ENCODE data around the gene WSCD1. TPM values are rescaled to one million over a fixed set of nuclear protein-coding genes. Genes with fewer than 3 reads are reported as not detected.

The WSCD1 gene
- total RNA-seq, 2 experiments from 2014 or later: not detected

DNA sequence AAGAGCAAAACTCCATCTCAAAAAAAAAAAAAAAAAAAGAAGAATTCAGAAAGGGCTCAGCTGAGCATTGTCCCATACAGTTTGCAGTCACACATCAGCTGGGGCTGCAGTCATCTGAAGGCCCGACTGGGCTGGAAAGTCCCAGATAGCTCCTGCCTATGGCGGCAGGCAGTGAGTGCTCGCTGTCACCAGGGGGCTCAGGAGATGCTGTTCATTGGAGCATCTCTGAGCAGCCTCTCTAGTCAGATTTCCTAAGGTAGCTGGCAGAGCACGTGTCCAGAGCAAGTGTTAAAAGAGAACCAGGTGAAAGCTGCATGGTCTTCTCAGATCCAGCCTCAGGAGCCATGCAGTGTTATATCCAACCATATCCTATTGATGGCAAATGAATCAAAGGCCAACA lies 75.8 kb downstream of the WSCD1 start:
- DNase-seq: no peak
- Mint-ChIP-seq H3K36me3 (ENCODE audit: low read depth) (no peaks in the 10 kb centered on the region), H3K9me3 (no peaks in the 10 kb centered on the region), H3K27ac (no peak overlapping the region), H3K27me3 (no peaks in the 10 kb centered on the region), H3K4me1 (no peaks in the 10 kb centered on the region), H3K4me3 (no peak overlapping the region)
- ChIA-PET CTCF (no interaction called here), POLR2A (no interaction called here)

DNA sequence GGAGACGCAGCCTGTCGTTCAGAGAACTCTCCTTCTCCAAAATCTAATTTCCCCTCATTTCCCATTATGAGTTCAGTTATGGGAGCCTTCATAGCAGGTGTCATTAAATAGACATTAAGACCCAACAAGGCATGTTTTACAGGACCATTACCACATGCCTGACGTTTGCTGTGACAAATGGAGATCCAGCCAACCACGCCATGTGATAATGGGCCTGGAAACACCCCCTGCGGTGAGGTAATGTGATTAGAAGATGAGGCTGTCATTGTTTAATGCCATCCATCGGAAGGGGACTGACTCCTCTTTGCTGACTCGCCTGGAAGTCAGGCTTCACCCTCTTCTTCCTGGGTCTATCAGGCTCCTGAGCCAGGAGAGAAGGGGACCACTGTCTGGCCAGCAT lies 76.9 kb downstream of the WSCD1 start:
- no peak overlapping the region for H3K4me3 Mint-ChIP-seq
- no peaks in the 10 kb centered on the region for H3K36me3 Mint-ChIP-seq (ENCODE audit: low read depth)
- CTCF ChIA-PET: no interaction called here
- no peaks in the 10 kb centered on the region for H3K4me1 Mint-ChIP-seq
- H3K27me3 Mint-ChIP-seq: no peaks in the 10 kb centered on the region
- H3K9me3 Mint-ChIP-seq: no peaks in the 10 kb centered on the region
- no peak for DNase-seq
- POLR2A ChIA-PET: no interaction called here
- no peak overlapping the region for H3K27ac Mint-ChIP-seq

DNA sequence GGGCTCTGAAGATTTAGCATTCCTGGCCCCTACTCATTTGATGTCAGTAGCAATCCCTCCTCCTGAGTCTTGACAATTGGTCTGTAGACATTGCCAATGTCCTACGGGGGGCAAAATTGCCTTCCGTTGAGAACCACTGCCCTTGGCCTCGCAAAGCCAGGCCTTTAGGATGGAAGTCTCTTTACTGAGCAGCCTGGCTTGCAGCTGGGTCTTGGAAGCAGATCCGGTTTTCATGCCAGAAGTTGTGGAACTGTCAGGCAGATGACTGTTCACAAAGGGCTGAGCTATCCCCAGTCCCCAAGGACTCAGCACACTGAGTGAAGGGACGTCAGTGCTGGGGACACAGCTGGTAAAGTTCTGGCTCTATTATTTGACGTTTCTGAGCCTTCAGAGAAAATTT lies 83.2 kb downstream of the WSCD1 start:
- no peak overlapping the region for H3K27ac Mint-ChIP-seq
- H3K27me3 Mint-ChIP-seq: peaks cover 1% of the 10 kb centered on the region
- POLR2A ChIA-PET: no interaction called here
- H3K36me3 Mint-ChIP-seq (ENCODE audit: low read depth): no peaks in the 10 kb centered on the region
- no peaks in the 10 kb centered on the region for H3K9me3 Mint-ChIP-seq
- no peak for DNase-seq
- no peaks in the 10 kb centered on the region for H3K4me1 Mint-ChIP-seq
- CTCF ChIA-PET: no interaction called here
- H3K4me3 Mint-ChIP-seq: no peak overlapping the region

DNA sequence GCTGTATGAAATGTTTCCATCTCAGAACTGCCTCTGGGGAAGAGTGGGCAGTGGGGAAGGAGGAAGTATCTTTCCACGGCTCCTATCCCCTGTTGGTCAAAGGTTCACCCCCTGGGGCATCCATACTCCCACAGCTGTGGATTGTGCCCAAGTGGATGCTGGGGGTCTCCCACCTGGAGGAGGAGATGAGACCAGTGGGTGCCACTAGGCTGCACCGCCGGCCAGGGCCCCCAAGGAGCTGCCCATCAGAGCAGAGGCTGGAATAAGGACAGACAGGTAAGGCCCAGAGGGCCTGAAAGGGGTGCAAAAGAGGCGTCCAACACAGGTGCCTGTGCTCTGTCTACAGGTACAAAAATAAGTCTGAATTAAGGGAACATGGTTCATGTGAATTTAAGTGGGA lies 87.5 kb downstream of the WSCD1 start:
- Mint-ChIP-seq H3K9me3 (no peaks in the 10 kb centered on the region), H3K4me3 (no peak overlapping the region), H3K36me3 (ENCODE audit: low read depth) (no peaks in the 10 kb centered on the region), H3K27ac (no peak overlapping the region), H3K27me3 (peaks cover 1% of the 10 kb centered on the region), H3K4me1 (no peaks in the 10 kb centered on the region)
- ChIA-PET CTCF (no interaction called here), POLR2A (no interaction called here)
- no peak for DNase-seq

DNA sequence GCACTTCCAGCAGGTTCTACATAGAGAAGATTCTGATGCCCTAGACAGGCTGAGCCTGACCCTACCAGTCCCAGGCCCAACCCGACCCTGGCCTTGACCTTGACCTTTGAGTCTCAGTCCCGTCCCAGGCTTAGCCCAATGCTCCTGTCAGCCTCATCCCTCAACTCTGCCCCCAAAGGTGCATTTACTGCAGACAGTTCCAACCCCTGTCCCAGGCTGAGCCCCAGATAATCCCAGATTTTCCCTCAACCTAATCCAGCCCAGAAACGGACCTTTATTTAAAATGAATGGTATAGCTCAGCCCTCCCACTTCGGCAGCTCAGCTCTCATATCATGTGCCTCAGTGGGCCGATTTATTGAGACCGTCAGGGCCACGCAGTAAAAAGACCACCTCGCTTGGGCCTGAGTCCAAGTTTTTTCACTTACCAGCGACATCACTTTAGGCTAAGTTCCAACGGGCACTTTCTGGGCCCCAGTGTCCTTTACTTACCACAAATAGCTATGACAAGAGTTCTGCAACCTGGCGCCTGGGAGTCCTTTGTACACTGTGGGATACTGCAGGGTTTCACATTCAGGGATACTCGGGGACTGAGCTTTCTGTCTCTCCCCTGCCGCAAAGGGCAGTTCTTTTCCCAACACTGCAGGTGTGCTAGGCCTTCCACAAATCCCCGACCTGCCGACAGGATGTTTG lies 89.5 kb downstream of the WSCD1 start:
- Mint-ChIP-seq H3K4me3 (no peak overlapping the region), H3K4me1 (no peaks in the 10 kb centered on the region), H3K27me3 (no peaks in the 10 kb centered on the region), H3K27ac (no peak overlapping the region), H3K9me3 (no peaks in the 10 kb centered on the region), H3K36me3 (ENCODE audit: low read depth) (no peaks in the 10 kb centered on the region)
- DNase-seq: no peak
- ChIA-PET CTCF (no interaction called here), POLR2A (no interaction called here)

DNA sequence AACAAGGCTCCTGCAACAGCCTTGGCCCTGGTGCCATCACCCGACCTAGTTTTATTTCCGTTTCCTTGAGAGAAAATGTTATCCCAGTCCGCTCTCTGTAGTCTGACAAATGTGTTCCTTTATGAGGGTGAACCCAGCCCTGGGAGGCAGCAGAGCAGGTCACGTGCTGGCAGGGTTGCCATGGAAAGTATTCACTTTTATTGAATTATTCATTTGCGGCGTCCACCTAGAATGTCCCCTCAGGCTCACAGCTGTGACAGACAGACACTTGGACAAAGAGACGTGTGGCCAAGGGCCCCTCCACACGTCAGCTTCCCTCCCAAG lies 90.0 kb downstream of the WSCD1 start:
- ChIA-PET POLR2A (no interaction called here), CTCF (no interaction called here)
- Mint-ChIP-seq H3K27me3 (no peaks in the 10 kb centered on the region), H3K36me3 (ENCODE audit: low read depth) (no peaks in the 10 kb centered on the region), H3K27ac (no peak overlapping the region), H3K4me1 (no peaks in the 10 kb centered on the region), H3K9me3 (no peaks in the 10 kb centered on the region), H3K4me3 (no peak overlapping the region)
- no peak for DNase-seq

DNA sequence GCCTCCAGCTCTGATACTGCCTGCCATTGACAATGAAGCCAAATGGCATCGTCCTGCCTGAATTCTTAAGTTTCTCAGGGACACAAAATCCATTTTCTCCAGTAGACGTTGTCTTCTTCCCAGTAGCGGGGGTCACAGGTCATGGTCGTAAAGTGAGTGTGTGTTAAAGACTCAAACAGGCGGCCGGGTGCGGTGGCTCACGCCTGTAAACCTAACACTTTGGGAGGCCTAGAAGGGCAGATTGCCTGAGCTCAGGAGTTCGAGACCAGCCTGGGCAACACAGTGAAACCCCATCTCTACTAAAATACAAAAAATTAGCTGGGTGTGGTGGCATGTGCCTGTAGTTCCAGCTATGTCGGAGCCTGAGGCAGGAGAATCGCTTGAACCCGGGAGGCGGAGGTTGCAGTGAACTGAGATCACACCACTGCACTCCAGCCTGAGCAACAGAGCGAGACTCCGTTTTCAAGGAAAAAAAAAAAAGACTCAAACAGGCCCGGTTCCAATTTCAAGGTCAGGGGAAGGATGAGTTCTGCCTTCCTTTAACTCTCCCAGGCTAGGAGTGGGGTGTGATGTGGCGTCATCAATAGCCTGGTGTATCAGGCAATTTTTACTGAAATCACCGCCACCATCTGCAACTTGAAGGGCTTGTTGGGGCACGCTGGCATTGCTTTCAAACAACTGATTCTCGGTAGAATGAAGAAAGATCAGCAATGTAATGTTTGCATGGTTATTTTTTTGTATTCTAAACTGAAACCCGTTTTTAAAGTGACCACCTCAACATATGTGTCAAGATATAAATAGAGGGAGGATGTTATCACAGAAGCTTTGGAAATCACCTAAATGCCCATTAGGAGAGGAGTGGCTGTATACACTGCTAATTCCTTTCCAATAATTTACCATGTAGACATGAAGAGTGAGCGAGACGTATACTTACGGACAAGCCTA lies 91.0 kb downstream of the WSCD1 start:
- DNase-seq: no peak
- Mint-ChIP-seq H3K27me3 (no peaks in the 10 kb centered on the region), H3K4me1 (no peaks in the 10 kb centered on the region), H3K4me3 (no peak overlapping the region), H3K9me3 (no peaks in the 10 kb centered on the region), H3K36me3 (ENCODE audit: low read depth) (no peaks in the 10 kb centered on the region), H3K27ac (no peak overlapping the region)
- CTCF ChIA-PET: no interaction called here
- POLR2A ChIA-PET: interaction anchor here (0.5 kb wide), 1 partner anchor 62 kb away, joined by 3 read pairs; no protein-coding TSS in a partner anchor

DNA sequence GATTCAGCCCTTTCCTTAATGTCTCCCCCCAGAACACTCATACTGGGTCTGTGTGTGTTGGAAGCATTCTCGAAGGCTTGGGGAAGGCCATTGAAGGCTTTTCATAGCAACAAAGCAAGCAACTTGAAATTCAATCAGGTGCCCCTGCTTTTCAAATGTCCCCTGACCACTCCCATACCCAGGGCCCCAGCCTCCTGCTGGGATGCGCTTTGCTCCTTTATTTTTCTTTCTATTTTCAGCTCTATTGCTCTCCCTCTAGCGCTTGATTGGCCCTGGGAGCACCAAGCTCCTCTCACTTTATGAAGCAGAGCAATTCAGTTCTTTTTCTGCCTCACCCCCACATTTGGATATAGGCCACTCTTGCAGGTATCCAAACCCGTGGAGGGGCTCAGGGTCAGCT lies 92.0 kb downstream of the WSCD1 start:
- CTCF ChIA-PET: no interaction called here
- Mint-ChIP-seq H3K27me3 (no peaks in the 10 kb centered on the region), H3K4me1 (no peaks in the 10 kb centered on the region), H3K9me3 (no peaks in the 10 kb centered on the region), H3K4me3 (no peak overlapping the region), H3K36me3 (ENCODE audit: low read depth) (no peaks in the 10 kb centered on the region), H3K27ac (no peak overlapping the region)
- DNase-seq: no peak
- POLR2A ChIA-PET: interaction anchor here (0.5 kb wide), 1 partner anchor 63 kb away, joined by 3 read pairs; no protein-coding TSS in a partner anchor

DNA sequence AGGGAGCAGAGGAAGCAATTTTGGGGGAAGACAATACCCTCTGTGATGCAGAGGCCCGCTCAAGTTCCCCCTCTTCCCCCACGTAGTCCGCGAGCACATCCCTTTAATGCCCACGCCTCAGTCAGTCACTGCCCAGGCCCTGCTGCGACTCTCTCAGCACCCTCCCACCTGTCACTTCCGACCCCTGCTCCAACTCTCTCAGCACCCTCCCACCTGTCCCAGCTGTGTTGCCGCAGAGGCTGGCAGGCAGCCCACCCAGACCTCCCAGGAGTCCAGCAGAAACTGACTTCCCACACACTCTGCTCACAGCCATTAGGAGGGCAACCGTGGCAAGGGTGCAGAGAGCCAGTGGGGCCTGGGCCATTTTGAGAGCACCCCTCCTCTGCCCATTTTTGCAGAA lies 92.7 kb downstream of the WSCD1 start:
- H3K9me3 Mint-ChIP-seq: no peaks in the 10 kb centered on the region
- H3K36me3 Mint-ChIP-seq (ENCODE audit: low read depth): no peaks in the 10 kb centered on the region
- H3K27me3 Mint-ChIP-seq: no peaks in the 10 kb centered on the region
- DNase-seq: no peak
- H3K4me1 Mint-ChIP-seq: no peaks in the 10 kb centered on the region
- no peak overlapping the region for H3K27ac Mint-ChIP-seq
- H3K4me3 Mint-ChIP-seq: no peak overlapping the region
- CTCF ChIA-PET: no interaction called here
- POLR2A ChIA-PET: no interaction called here

DNA sequence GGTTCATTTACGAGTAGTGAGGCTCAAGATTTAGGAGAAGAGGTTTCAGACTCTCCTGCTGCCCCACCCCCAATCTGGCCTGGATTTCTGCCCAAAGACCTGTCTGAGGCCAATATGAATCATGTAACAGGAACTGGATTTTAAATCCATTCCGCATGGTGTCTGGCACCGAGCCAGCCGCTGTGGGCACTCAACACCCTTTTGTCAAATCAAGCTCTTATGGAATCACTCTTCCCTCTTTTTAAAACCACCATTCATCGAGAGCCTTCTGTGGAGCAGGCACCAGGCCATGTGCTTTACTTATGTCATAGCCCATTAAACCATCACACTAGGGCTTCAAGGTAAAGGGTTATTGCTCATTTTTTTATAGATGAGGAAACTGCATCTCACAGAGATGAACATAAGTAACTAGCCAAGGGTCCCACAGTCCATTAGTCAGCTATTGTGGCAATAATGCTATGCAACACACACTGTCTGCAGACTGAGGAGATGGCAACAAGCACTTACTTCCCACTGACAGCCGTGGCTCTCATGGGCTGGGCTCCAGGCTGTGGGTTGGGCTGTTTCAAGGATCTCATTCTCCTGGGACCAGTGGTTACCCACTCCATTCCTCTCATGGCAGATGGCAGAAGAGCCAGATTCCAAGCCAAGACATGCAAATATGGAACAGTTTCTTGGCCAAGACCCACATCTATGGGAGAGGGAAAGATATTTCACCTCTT lies 93.6 kb downstream of the WSCD1 start:
- H3K9me3 Mint-ChIP-seq: no peaks in the 10 kb centered on the region
- H3K27me3 Mint-ChIP-seq: no peaks in the 10 kb centered on the region
- CTCF ChIA-PET: no interaction called here
- H3K27ac Mint-ChIP-seq: no peak overlapping the region
- no peak overlapping the region for H3K4me3 Mint-ChIP-seq
- no peak for DNase-seq
- POLR2A ChIA-PET: no interaction called here
- no peaks in the 10 kb centered on the region for H3K4me1 Mint-ChIP-seq
- no peaks in the 10 kb centered on the region for H3K36me3 Mint-ChIP-seq (ENCODE audit: low read depth)

DNA sequence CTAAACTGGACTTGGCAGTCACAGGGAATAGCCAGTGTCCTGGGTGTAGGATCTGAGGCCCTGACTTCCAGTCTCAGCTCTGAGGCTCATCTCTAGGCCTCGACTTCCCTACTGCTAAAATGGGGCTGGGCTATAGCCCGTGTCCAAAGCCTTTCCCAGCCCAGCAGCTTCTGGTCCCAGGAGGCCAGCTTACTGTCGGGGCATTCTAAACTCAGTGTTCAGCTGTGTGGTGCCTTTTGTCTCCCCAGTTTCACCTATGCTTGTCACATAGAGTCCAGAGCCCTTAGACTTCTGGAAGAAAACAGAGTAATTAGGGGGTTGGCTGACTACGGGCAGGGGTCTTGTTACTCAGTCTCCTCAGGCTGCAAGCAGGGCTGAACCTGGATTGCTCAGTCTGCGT lies 94.8 kb downstream of the WSCD1 start:
- ChIA-PET POLR2A (no interaction called here), CTCF (no interaction called here)
- no peaks in the 10 kb centered on the region for H3K9me3 Mint-ChIP-seq
- no peaks in the 10 kb centered on the region for H3K36me3 Mint-ChIP-seq (ENCODE audit: low read depth)
- H3K27me3 Mint-ChIP-seq: no peaks in the 10 kb centered on the region
- no peaks in the 10 kb centered on the region for H3K4me1 Mint-ChIP-seq
- no peak overlapping the region for H3K4me3 Mint-ChIP-seq
- no peak for DNase-seq
- H3K27ac Mint-ChIP-seq: no peak overlapping the region

DNA sequence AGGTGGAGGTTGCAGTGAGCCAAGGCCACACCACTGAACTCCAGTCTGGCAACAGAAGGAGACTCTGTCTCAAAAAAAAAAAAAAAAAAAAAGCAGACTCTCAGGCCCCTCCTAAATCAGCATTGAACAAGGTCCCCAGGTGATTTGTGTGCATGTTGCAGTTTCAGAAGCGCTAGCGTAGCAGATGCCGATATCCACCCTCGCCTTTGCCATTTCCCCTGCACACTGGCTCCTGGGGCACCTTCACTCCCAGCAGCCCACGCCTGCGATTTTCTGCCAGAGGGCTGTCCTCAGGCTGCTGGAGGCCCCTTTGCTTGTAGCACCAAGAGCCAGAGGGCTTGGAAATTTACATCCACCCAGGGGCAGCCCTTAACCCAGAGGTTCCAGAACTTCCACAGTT lies 95.6 kb downstream of the WSCD1 start:
- ChIA-PET CTCF (no interaction called here), POLR2A (no interaction called here)
- no peaks in the 10 kb centered on the region for H3K36me3 Mint-ChIP-seq (ENCODE audit: low read depth)
- DNase-seq: no peak
- no peaks in the 10 kb centered on the region for H3K27me3 Mint-ChIP-seq
- H3K27ac Mint-ChIP-seq: no peak overlapping the region
- no peaks in the 10 kb centered on the region for H3K4me1 Mint-ChIP-seq
- H3K9me3 Mint-ChIP-seq: no peaks in the 10 kb centered on the region
- no peak overlapping the region for H3K4me3 Mint-ChIP-seq

DNA sequence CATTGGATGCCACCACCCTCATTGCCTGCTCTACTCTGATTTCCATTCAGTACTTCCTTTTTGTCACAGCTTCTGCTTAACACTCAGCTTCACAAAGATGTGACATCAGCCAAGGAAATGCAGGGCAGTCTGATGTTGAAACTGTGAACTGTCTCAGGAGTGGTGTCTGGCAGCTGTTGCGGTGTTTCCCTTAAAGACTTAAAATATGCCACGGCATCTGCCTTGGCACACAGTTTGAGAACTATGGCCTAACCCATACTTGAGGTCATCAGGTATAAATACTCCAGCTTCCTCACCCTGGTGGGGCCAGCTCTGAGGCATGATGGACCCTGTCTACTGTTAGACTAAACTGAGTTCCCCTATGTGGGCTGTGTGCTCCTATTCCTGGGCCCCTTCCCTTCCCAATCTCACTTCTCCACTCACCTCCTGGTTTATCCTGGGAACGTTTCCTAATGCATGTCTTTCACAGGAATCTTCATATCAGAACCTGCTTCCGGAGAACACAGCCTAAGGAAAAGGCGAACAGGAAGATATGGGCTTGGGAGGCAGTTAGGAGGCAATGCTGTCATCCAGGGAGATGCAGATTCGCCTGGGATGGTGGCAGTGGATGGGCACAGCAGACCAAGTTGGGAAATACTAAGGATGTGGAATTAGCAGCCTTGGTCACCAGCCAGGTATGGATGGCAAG lies 96.5 kb downstream of the WSCD1 start:
- no peaks in the 10 kb centered on the region for H3K4me1 Mint-ChIP-seq
- no peak overlapping the region for H3K4me3 Mint-ChIP-seq
- DNase-seq: no peak
- no peak overlapping the region for H3K27ac Mint-ChIP-seq
- ChIA-PET CTCF (no interaction called here), POLR2A (no interaction called here)
- H3K36me3 Mint-ChIP-seq (ENCODE audit: low read depth): no peaks in the 10 kb centered on the region
- H3K27me3 Mint-ChIP-seq: no peaks in the 10 kb centered on the region
- H3K9me3 Mint-ChIP-seq: no peaks in the 10 kb centered on the region

Measured in activated CD4-positive, alpha-beta memory T cell treated with anti-CD3 and anti-CD28 coated beads, Interleukin-2, amount 10 ng/mL, durations not matched to agents 7 days and 5 days (primary cell).